Cardiac fibroblast (primary cell): ENCODE data around the gene PIK3R4.

Experiments
- DNase-seq, 2 donors: peaks; one replicate each; pipeline versions ENCODE4 v3.0.0 to v3.0.0-alpha.2; 2010; ENCODE audit warnings: low read depth in 2 of 2
- H3K4me3 ChIP-seq, 2 donors: replicated peaks in 1 of 2; 1 replicate in 1 of 2; 2 replicates in 1 of 2; pipeline ENCODE4 v1.5.1; 2011; ENCODE audit warnings: low read depth in 2 of 2, low read length in 2 of 2, mild to moderate bottlenecking in 2 of 2, moderate library complexity in 1 of 2
- CTCF ChIP-seq: IDR thresholded peaks from one replicate; pipeline ENCODE4 v1.5.1; 2011; ENCODE audit warnings: low read depth, mild to moderate bottlenecking, low read length, inconsistent platforms

PIK3R4 gene

DNA sequence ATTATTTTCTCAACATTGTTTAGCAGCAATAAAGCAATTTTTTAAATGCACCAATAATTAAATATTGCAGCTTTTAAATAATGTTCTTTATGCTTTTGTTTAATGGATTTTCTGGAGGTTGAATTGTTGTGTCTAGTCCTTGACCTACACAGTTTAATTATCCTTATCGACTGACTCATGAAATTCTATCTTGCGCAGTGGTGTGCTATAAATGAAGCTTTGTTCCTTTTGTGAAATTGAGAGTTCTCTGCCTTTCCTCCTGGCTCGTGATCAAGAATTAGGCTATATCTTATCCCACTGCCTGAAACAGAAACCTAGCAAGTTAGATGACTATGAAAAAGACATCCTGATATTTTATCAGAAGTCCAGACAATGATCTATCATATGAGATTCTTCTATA is 37.0 kb upstream of the PIK3R4 start:
- TF ChIP-seq CTCF: no peak
- DNase-seq: peak in 1 of 2 donors; percentile 56
- H3K4me3 ChIP-seq: no peak overlapping the region

- TF ChIP-seq CTCF: no peak
- H3K4me3 ChIP-seq: no peak overlapping the region
- no peak for DNase-seq
Observed at GRCh38 chr3:130779486-130779885, 32.9 kb upstream of the PIK3R4 start.

DNA sequence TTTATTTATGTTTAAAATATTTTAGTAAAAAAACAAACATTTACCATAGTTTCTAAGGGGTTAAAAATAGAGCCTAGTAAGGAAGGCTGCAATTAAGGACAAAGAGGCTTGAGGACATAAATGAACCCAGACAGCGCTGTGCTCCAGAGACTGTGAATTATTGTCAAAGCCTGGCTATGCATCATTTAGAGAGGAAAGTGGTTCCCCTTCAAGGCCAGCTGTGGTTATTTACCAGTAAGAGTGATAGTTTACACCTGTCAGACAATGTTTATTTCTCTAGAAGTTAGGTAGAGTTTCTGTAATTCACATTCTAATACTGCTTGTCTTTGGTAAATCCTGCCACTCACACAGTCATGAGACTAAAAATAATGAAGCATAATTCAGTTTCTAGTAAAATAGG is 32.4 kb upstream of the PIK3R4 start:
- no peak for TF ChIP-seq CTCF
- H3K4me3 ChIP-seq: no peak overlapping the region
- no peak for DNase-seq

DNA sequence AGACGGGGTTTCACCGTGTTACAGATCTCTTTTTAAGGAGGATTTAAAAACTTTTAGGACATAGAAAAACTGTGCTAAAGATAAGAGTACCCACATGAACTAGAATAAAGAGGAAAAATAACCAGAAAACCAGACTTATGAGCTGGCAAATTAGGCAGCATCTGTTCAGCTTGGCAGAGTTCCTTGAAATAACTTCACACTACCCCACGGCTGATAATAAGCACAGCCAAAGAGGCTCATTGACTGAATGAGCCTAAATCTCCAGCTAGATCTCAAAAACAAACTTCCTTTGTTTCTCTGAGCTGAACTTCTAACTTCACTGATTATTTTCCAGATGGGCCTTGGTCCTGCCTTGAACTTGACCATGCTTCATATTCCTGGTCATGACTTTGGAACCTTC is 26.7 kb upstream of the PIK3R4 start:
- peak in 1 of 2 donors; percentile 70 for DNase-seq

DNA sequence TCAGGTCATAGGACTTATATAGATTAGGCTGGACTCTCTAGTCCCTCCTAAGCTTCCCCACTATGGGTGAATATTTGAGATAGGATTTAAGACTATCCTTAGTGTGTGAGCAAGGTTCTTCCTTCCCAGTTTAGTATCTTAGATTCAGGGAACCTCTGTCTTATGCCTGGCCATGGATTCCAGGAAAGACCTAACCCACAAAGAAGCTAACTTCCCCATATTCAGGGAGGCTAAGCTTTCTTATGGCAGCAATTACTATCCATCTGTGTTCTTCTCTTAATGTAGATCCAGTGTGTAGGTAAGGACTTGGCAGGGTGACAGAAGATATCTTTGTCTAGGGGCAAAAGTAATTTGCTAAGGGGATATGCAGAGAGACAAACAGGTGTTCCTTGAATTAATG is 25.5 kb upstream of the PIK3R4 start:
- DNase-seq: no peak
- TF ChIP-seq CTCF: no peak
- H3K4me3 ChIP-seq: no peak overlapping the region

More for the DNA sequence above, 26.7 kb upstream of the PIK3R4 start:
- no peak overlapping the region for H3K4me3 ChIP-seq
- no peak for TF ChIP-seq CTCF

DNA sequence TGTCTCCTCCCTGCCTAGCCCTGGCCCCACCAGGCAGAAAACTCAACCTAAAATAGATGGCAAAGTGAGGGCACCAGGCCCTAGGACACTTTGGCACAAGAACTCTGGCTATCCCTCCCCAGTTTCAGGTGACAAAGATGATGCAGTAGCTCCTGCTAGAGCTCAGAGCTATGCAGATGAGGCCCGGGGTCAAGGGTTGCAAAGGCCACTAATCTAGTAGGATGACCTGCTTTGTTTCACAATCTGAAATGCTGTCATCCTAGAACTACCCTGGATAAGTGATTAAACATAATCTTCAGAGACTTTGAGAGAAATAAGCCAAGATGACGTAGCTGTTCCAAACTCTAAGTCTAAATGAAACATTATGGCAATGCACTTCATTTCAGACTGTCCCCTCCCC is 24.0 kb upstream of the PIK3R4 start:
- TF ChIP-seq CTCF: no peak
- no peak for DNase-seq

DNA sequence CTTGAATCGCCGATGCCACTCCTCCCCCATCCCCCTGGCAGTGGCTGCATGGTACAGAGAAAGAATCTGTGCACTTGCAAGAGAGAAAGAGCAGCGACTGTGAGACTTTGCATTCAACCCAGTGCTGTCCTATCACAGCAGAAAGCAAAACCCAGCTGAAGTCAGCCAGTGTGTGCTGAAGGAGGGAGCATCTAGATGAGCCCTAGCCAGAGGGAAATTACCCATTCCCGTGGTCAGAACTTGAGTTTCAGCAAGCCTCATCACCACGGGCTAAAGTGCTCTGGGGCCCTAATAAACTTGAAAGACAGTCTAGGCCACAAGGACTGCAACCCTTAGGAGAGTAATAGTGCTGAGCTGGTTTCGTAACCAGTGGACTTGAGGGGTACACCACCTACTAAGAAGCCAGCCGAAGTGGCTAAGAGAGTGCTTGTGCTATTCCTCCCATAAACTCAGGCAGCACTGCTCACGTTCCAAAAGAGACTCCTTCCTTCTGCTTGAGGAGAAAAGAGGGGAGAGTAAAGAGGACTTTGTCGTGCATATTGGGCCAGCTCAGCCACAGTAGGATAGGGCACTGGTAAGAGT is 15.2 kb upstream of the PIK3R4 start:
- no peak for TF ChIP-seq CTCF
- H3K4me3 ChIP-seq: no peak overlapping the region
- DNase-seq: no peak

More for the DNA sequence above, 24.0 kb upstream of the PIK3R4 start:
- no peak overlapping the region for H3K4me3 ChIP-seq
